OCI-M1 (cell line): ENCODE data around the gene UGT1A1.
A peak's percentile ranks its signal among the peaks of the same experiment; 100 is the strongest.
"Not testable (repeated sequence)": the region's sequence is repeated elsewhere in the genome, so short reads cannot be mapped to it uniquely, and the experiment has no call there.

Source experiments
- DNase-seq: peaks from one replicate; lab custom pipeline; 2025; lab: John Stamatoyannopoulos, UW

UGT1A1 gene

DNA sequence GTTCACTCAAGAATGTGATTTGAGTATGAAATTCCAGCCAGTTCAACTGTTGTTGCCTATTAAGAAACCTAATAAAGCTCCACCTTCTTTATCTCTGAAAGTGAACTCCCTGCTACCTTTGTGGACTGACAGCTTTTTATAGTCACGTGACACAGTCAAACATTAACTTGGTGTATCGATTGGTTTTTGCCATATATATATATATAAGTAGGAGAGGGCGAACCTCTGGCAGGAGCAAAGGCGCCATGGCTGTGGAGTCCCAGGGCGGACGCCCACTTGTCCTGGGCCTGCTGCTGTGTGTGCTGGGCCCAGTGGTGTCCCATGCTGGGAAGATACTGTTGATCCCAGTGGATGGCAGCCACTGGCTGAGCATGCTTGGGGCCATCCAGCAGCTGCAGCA is at the start of gene UGT1A1:
UGT1A1 (plus strand) TSS at position 228 of the 400 bp plus-strand sequence; CDS start at position 246, 18 bp downstream.
- no peak for DNase-seq

GRCh38 chr2:233711312-233712008 is 48.6 kb upstream of the UGT1A1 start:
- peak; percentile 74 for DNase-seq

GRCh38 chr2:233712611-233713261 is 47.3 kb upstream of the UGT1A1 start, which contains the start of gene UGT1A5:
UGT1A5 (plus strand) TSS chr2:233712907; CDS start chr2:233712992, 85 bp downstream.
- DNase-seq: no peak

GRCh38 chr2:233713262-233713615 is 46.8 kb upstream of the UGT1A1 start:
- DNase-seq: no peak

- peak; percentile 7 for DNase-seq
Observed at GRCh38 chr2:233714121-233714520, 45.9 kb upstream of the UGT1A1 start.

GRCh38 chr2:233718552-233718951 is 41.5 kb upstream of the UGT1A1 start, which contains the start of gene UGT1A4:
UGT1A4 (plus strand) TSS chr2:233718736; CDS start chr2:233718821, 85 bp downstream.
- no peak for DNase-seq

DNA sequence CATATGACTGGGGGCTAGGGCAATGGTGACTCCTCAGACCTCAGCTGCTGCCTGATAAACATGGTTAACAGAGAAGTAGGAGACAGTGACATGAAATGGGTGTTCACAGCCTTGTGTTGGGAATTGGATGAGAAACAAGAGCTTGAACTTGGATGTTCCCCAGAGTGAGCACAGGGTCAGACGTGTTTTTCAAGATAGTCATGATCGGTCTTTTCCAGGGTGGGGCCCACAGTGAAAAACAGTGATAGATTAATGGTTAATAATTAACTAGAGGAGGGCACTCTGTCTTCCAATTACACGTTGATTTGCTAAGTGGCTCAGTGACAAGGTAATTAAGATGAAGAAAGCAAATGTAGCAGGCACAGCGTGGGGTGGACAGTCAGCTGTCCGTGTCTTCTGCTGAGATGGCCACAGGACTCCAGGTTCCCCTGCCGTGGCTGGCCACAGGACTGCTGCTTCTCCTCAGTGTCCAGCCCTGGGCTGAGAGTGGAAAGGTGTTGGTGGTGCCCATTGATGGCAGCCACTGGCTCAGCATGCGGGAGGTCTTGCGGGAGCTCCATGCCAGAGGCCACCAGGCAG is 31.3 kb upstream of the UGT1A1 start, which contains the start of gene UGT1A3:
UGT1A3 (plus strand) TSS at position 320 of the 579 bp plus-strand sequence; CDS start at position 405, 85 bp downstream.
- no peak for DNase-seq

GRCh38 chr2:233736868-233737653 is 23.0 kb upstream of the UGT1A1 start:
- not testable (repeated sequence) for DNase-seq

DNA sequence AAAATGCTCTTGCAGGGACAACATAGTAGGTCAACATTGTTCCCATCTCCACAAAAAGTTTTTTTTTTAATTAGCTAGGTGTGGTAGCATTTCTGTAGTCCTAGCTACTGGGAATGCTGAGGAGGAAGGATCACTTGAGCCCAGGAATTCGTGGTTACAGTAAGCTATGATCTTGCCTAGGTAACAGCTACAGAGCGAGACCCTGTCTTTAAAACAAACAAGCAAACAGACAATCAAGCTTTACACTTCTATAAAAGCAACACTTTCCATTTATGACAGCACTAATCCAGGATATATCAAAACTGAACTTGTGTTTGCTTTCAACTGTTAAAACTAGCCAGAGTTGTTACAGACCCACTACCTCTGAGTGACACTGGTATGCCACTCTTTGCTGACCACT is 19.2 kb upstream of the UGT1A1 start:
- no peak for DNase-seq

DNA sequence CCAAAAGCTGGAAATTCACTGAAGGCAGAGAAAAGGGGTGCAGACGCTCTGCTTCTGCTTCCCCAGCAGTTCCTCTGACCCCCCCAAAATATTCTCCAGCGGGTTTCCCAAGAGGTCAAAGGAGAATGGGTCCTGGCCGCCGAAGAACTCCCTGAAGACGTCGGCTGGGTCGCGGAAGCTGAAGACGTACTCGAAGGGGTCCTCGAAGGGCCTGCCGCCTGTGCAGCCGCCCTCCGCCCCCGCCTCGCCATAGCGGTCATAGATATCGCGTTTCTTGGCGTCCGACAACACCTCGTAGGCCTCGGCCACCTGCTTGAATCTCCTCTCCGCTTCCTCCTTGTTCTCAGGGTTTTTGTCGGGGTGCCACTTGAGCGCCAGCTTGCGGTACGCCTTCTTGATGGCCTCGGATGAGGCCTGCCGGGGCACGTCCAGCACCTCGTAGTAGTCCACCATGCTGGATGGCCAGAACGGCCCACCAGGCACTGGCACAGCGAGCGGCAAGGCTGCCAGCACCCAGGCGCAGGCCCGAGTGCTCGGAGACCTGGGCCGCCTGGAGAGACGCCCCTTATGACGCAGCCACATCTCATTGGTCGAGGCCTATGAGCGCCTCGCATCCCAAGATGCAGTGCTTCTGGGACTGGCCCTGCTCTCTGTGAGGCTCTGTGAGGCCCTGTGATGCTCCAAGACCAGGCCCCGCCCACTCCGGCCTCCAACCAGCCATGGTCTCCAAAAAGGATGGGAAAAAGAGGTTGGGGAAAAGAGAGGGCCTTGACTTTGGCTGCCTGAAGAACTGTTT is 16.4 kb upstream of the UGT1A1 start:
- no peak for DNase-seq

DNA sequence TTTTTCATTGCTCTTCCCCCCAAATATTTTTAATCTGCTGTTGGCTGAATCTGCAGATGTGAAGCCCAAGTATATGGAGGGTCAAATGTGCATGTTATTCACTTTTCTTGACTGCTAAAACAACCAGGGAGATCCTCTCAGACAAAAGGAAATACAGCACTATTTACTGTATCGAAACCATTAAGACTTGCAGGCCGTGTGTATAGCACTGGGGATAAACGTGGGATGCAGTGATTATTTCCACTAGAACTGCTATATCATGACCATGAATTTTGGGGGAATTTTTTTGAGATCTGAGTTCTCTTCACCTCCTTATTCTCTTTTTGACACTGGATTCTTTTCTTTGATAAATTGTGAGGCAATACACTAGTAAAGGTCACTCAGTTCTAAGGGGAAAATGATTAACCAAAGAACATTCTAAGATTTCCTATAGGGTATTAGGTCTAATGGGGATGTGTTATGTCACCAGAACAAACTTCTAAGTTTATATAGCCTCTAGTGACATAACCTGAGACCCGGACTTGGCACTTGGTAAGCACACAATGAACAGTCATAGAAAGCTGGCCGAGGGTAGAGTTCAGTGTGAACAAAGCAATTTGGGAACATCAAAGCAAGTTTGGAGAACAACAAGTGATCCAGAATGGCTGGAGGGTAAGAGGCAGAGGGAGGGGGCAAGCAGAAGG is 14.9 kb upstream of the UGT1A1 start:
- DNase-seq: no peak

GRCh38 chr2:233745838-233746237 is 14.2 kb upstream of the UGT1A1 start:
- DNase-seq: not testable (repeated sequence)

DNA sequence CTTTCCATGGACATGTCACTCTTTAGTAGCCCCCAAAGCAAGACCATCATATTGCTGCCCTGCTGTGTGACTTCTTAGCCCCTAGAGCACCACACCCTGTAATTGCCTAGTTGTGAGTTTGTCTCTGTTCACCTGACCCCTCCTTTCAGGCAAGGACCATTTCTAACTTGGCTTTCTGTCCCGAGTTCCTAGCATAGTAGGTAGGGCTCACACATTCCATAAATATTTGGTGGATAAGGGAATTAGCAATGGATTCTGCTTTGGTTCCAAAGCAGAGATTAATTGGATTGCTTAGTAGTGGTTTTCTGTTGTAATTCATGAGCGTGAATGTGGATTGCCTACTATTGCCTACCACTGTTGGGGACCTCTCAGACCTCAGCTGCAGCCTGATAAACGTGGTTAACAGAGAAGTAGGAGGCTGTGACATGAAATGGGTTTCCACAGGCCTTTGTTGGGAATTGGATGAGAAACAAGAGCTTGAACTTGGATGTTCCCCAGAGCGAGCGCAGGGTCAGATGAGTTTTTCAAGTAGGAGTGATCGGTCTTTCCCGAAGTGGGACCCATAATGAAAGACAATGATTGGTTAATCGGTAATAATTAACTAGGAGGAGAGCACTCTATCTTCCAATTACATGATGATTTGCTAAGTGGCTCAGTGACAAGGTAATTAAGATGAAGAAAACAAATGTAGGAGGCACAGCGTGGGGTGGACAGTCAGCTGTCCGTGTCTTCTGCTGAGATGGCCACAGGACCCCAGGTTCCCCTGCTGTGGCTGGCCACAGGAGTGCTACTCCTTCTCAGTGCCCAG is 13.4 kb upstream of the UGT1A1 start:
- DNase-seq: no peak

GRCh38 chr2:233747283-233747544 is 12.9 kb upstream of the UGT1A1 start:
- DNase-seq: no peak

- DNase-seq: not testable (repeated sequence)
Observed at GRCh38 chr2:233750689-233751088, 9.4 kb upstream of the UGT1A1 start.

GRCh38 chr2:233751212-233752009 is 8.7 kb upstream of the UGT1A1 start:
- DNase-seq: not testable (repeated sequence)

DNA sequence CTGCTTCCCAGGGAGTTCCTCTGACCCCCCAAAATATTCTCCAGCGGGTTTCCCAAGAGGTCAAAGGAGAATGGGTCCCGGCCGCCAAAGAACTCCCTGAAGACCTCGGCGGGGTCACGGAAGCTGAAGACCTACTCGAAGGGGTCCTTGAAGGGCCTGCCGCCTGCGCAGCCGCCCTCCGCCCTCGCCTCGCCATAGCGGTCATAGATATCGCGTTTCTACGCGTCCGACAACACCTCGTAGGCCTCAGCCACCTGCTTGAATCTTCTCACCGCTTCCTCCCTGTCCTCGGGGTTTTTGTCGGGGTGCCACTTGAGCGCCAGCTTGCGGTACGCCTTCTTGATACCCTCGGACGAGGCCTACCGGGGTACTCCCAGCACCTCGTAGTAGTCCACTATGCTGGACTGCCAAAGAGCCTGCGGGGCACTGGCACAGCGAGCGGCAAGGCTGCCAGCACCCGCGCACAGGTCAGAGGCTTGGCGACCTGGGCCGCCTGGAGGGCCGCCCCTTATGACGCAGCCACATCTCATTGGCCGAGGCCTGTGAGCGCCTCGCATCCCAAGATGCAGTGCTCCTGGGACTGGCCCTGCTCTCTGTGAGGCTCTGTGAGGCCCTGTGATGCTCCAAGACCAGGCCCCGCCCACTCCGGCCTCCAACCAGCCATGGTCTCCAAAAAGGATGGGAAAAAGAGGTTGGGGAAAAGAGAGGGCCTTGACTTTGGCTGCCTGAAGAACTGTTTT is 5.0 kb upstream of the UGT1A1 start:
- DNase-seq: no peak

- no peak for DNase-seq
Observed at GRCh38 chr2:233756429-233757081, 3.5 kb upstream of the UGT1A1 start.
